ENCODE data around the gene BICRAL. TPM values are rescaled to one million over a fixed set of nuclear protein-coding genes. Genes with fewer than 3 reads are reported as not detected.

BICRAL gene
- total and polyA plus RNA-seq, 9 of the 15 experiments (the other 6 are each of a cell fraction or from before 2014, with no cell fraction given), result 1.2 to 11.9 (median 5.6) TPM

DNA sequence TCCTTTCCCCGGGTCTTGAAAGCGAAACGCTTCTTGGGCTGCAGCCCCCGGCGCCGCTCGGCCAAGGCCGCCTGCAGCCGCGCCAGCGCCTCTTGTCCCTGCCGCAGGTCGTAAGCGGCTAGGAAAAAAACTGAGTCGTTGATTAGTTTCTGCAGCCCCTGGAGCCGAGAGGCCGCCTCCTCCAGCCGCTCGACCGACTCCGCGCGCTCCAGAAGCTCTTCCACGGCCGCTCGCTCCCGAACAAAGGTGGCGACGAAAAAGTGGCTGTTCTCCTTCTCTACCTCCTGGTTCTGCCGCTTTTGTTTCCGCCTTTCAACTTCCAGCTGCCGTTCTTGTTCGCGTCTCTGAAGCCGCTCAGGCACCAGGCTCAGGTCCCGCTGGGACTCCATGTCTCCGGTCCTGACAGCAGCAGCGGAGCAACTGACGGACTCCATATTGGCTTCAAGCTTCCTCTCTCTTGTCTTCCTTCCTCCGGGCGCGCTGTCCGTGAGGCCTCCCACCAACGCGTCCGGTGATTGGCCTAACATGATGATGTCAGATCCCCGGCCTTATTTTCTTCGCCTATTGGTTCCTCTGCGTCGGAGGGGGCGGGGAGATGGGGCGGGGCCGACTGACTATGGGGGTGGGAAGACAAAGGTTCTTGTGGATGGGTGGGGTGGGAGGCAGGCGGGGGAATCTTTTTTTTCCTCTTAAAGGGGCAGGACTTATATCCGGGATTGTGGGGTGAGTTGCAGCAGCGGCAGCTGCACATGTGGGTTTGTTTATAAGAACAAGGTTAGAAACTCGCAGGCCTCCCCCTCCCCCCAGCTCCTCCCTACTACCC, 36.0 kb upstream of the BICRAL start, which contains the start of gene TBCC (continued):
- no peak for TF ChIP-seq NR1H2 (CRISPR knock-in tag; IDR thresholded peaks at IDR 0.05)
- no peak for TF ChIP-seq ZNF408 (CRISPR knock-in tag; IDR thresholded peaks at IDR 0.05; ENCODE audit: low read depth)
- TF ChIP-seq HBP1 (CRISPR knock-in tag; IDR thresholded peaks at IDR 0.05), result no peak
- no peak for TF ChIP-seq PURB (CRISPR knock-in tag; IDR thresholded peaks at IDR 0.05; ENCODE audit: low read depth)
- TF ChIP-seq ZNF76 (CRISPR knock-in tag; IDR thresholded peaks at IDR 0.05; ENCODE audit: borderline replicate concordance), result no peak
- TF ChIP-seq THAP7 (CRISPR knock-in tag; IDR thresholded peaks at IDR 0.05), result no peak
- no peak for TF ChIP-seq ZNF511 (CRISPR knock-in tag; IDR thresholded peaks at IDR 0.05)
- no peak for TF ChIP-seq ZNF165 (CRISPR knock-in tag; IDR thresholded peaks at IDR 0.05; ENCODE audit: borderline replicate concordance)
- TF ChIP-seq POLR3A (IDR thresholded peaks at IDR 0.05; ENCODE audit: borderline replicate concordance, extremely low read depth, insufficient read depth, insufficient read length), result no peak
- no peak for TF ChIP-seq SAFB2 (IDR thresholded peaks at IDR 0.05; ENCODE audit: borderline replicate concordance, low read depth, low read length, severe bottlenecking)
- TF ChIP-seq ZNF3 (CRISPR knock-in tag; IDR thresholded peaks at IDR 0.05), result no peak
- no peak for TF ChIP-seq HNRNPL (IDR thresholded peaks at IDR 0.05; ENCODE audit: low read depth, low read length)
- TF ChIP-seq, protein P1, sequence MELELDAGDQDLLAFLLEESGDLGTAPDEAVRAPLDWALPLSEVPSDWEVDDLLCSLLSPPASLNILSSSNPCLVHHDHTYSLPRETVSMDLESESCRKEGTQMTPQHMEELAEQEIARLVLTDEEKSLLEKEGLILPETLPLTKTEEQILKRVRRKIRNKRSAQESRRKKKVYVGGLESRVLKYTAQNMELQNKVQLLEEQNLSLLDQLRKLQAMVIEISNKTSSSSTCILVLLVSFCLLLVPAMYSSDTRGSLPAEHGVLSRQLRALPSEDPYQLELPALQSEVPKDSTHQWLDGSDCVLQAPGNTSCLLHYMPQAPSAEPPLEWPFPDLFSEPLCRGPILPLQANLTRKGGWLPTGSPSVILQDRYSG (tag; conservative IDR thresholded peaks at IDR 0.05; ENCODE audit: low read depth), result no peak
- no peak for TF ChIP-seq ESRRB (CRISPR knock-in tag; IDR thresholded peaks at IDR 0.05; ENCODE audit: borderline replicate concordance)
- TF ChIP-seq POLR3G (IDR thresholded peaks at IDR 0.05; ENCODE audit: extremely low read depth, insufficient read length, insufficient replicate concordance), result no peak
- no peak for TF ChIP-seq RBM34 (IDR thresholded peaks at IDR 0.05; ENCODE audit: borderline replicate concordance, insufficient read depth, low read length)
- TF ChIP-seq MCM2 (IDR thresholded peaks at IDR 0.05; ENCODE audit: low read depth), result no peak

All from K562 (cell line).